ENCODE data around the gene KDM2A.

KDM2A gene

GRCh38 chr11:67261640-67261945, 142.5 kb downstream of the KDM2A start:
- Histone ChIP-seq H3K4me3 (peak overlapping the region in 1 of 10 experiments; percentile 51; a peak in 1 of 20 replicates), H3K27me3 (peaks cover 0 to 28% (median 24%) of the 10 kb centered on the region in 11 experiments; a peak in 19 of 22 replicates), H3K9me3 (replicated peaks in 1 of 11) (no peaks in the 10 kb centered on the region), H4K20me1 (peaks cover 0 to 25% (median 19%) of the 10 kb centered on the region in 11 experiments; a peak in 15 of 22 replicates), H3K27ac (peak overlapping the region in 1 of 11 experiments; percentile 11; a peak in 1 of 22 replicates), H3K36me3 (peaks cover 6 to 25% (median 21%) of the 10 kb centered on the region in 11 experiments; a peak in 21 of 22 replicates), H3K4me1 (peaks cover 55 to 79% (median 63%) of the 10 kb centered on the region in 10 experiments), H3K4me2 (peak overlapping the region; percentile 64 to 97 (median 86)), H3K9ac (peak overlapping the region in 4 of 11 experiments; percentile 15 to 47 (median 37); a peak in 5 of 22 replicates)
- TF ChIP-seq Cebpa-rat (IDR thresholded peaks at IDR 0.05) = no peak

- peak overlapping the region in 6 of 11 experiments; percentile 15 to 64 (median 56); a peak in 8 of 22 replicates for H3K9ac ChIP-seq
- H3K36me3 ChIP-seq = peaks cover 6 to 24% (median 18%) of the 10 kb centered on the region in 11 experiments; a peak in 21 of 22 replicates
- TF ChIP-seq Cebpa-rat (IDR thresholded peaks at IDR 0.05) = no peak
- H3K4me3 ChIP-seq = 0 out of 20 replicates have a peak overlapping the region, but pooled peaks of 1 of the 10 experiments have one; percentile 51
- H3K9me3 ChIP-seq (replicated peaks in 1 of 11) = no peaks in the 10 kb centered on the region
- H4K20me1 ChIP-seq = peaks cover 0 to 20% (median 14%) of the 10 kb centered on the region in 11 experiments; a peak in 14 of 22 replicates
- peaks cover 50 to 74% (median 58%) of the 10 kb centered on the region in 10 experiments for H3K4me1 ChIP-seq
- H3K4me2 ChIP-seq = peak overlapping the region; percentile 64 to 97 (median 86)
- H3K27me3 ChIP-seq = peaks cover 0 to 28% (median 24%) of the 10 kb centered on the region in 11 experiments; a peak in 19 of 22 replicates
- peak overlapping the region in 5 of 11 experiments; percentile 68 to 78 (median 76); a peak in 9 of 22 replicates for H3K27ac ChIP-seq
Observed at GRCh38 chr11:67261946-67262681, 143.1 kb downstream of the KDM2A start.

DNA sequence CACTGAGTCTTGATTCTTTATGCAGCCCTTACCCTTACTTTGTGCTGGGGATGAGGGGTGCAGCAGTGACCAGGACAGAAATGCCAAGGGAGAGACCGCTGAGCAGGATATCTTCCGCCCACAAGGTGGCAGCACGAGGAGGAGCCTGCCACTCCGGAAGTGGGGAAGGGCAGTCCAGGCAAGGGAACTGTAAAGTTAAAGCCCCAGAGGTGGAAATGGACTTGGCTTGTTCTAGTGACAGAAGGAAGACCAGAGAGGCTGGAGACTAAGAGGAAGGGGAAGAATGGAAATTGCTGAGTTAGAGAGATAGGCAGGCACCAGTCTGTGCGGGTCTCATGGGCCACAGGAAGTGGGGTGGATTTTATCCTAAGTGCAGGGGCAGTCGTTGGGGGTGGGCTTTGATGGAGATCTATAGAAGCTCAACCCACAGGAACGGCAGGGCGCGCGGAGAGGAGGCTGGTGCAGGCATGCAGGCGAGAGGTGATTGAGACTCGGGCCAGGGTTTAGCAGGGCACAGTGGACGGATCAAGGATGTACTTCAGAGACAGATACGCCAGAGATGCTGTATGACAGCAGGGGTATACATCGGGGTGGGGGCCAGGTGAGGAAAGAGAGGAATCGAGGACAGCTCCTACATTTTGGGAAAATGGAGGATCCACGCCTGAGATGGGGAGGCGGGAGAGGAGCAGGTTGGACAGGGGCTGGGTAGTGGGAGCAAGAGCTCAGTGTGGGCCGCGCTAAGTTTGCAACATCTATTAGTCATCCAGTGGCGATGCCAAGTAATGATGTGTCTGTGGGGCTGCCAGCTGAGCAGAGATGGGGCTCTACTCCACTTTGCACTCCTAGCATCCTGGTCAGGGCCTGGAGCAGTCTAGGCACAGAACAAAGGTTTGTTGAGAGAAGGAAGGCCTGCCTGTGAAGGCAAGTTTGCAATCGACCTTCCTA, 143.9 kb downstream of the KDM2A start:
- peak overlapping the region; percentile 31 to 66 (median 57) for H3K9ac ChIP-seq
- peak overlapping the region in 7 of 10 experiments; percentile 5 to 49 (median 27); a peak in 10 of 20 replicates for H3K4me3 ChIP-seq
- H4K20me1 ChIP-seq = peaks cover 0 to 13% (median 8%) of the 10 kb centered on the region in 11 experiments; a peak in 9 of 22 replicates
- H3K27ac ChIP-seq = peak overlapping the region; percentile 53 to 78 (median 69)
- no peak for TF ChIP-seq Cebpa-rat (IDR thresholded peaks at IDR 0.05)
- peaks cover 0 to 28% (median 24%) of the 10 kb centered on the region in 11 experiments; a peak in 19 of 22 replicates for H3K27me3 ChIP-seq
- no peaks in the 10 kb centered on the region for H3K9me3 ChIP-seq (replicated peaks in 1 of 11)
- H3K4me1 ChIP-seq = peaks cover 44 to 65% (median 54%) of the 10 kb centered on the region in 10 experiments
- peaks cover 14 to 24% (median 22%) of the 10 kb centered on the region in 11 experiments for H3K36me3 ChIP-seq
- peak overlapping the region; percentile 64 to 97 (median 86) for H3K4me2 ChIP-seq

DNA sequence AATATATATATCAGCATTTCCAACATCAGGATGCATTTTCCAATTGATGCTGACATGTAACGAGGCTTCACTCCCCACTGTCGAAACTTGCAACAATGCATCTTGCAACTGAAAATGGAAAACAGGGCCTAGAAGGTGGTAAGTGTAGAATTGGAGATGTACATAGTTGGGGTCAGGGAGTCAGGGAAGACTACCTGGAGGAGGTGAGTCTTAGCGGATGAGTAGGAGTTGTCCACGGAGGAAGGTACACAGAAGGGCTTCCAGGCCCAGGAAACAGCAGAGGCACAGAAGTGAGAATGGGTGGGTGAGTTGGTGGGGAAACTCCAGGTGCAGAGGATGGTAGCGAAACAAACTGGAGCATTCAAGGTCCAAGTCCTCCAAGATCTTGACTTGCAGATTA, 145.2 kb downstream of the KDM2A start:
- peaks cover 18 to 26% (median 25%) of the 10 kb centered on the region in 11 experiments for H3K36me3 ChIP-seq
- TF ChIP-seq Cebpa-rat (IDR thresholded peaks at IDR 0.05) = no peak
- peak overlapping the region in 6 of 11 experiments; percentile 19 to 76 (median 65); a peak in 6 of 22 replicates for H3K27ac ChIP-seq
- no peak overlapping the region for H3K4me3 ChIP-seq
- H3K9ac ChIP-seq = peak overlapping the region in 6 of 11 experiments; percentile 3 to 100 (median 18); a peak in 6 of 22 replicates
- peaks cover 0 to 28% (median 24%) of the 10 kb centered on the region in 11 experiments; a peak in 19 of 22 replicates for H3K27me3 ChIP-seq
- peaks cover 0 to 13% (median 7%) of the 10 kb centered on the region in 11 experiments; a peak in 9 of 22 replicates for H4K20me1 ChIP-seq
- peak overlapping the region; percentile 13 to 97 (median 86); a peak in 19 of 22 replicates for H3K4me2 ChIP-seq
- peaks cover 53 to 66% (median 60%) of the 10 kb centered on the region in 10 experiments for H3K4me1 ChIP-seq
- H3K9me3 ChIP-seq (replicated peaks in 1 of 11) = no peaks in the 10 kb centered on the region

GRCh38 chr11:67264877-67265632, 146.0 kb downstream of the KDM2A start:
- no peak for TF ChIP-seq Cebpa-rat (IDR thresholded peaks at IDR 0.05)
- Histone ChIP-seq H3K36me3 (peaks cover 26 to 34% (median 33%) of the 10 kb centered on the region in 11 experiments), H3K4me2 (peak overlapping the region; percentile 69 to 100 (median 86)), H3K4me3 (no peak overlapping the region; a peak in 1 of 20 replicates), H3K27me3 (peaks cover 0 to 23% (median 21%) of the 10 kb centered on the region in 11 experiments; a peak in 19 of 22 replicates), H4K20me1 (peaks cover 0 to 17% (median 10%) of the 10 kb centered on the region in 11 experiments; a peak in 10 of 22 replicates), H3K9ac (peak overlapping the region in 7 of 11 experiments; percentile 93 to 100 (median 99); a peak in 9 of 22 replicates), H3K27ac (peak overlapping the region in 10 of 11 experiments; percentile 19 to 100 (median 99); a peak in 14 of 22 replicates), H3K4me1 (peaks cover 61 to 74% (median 68%) of the 10 kb centered on the region in 10 experiments), H3K9me3 (replicated peaks in 1 of 11) (no peaks in the 10 kb centered on the region)

- peaks cover 0 to 16% (median 14%) of the 10 kb centered on the region in 11 experiments; a peak in 19 of 22 replicates for H3K27me3 ChIP-seq
- TF ChIP-seq Cebpa-rat (IDR thresholded peaks at IDR 0.05) = no peak
- peaks cover 67 to 81% (median 74%) of the 10 kb centered on the region in 10 experiments for H3K4me1 ChIP-seq
- peaks cover 33 to 41% (median 39%) of the 10 kb centered on the region in 11 experiments for H3K36me3 ChIP-seq
- H3K27ac ChIP-seq = peak overlapping the region; percentile 92 to 100 (median 99)
- H4K20me1 ChIP-seq = peaks cover 0 to 25% (median 18%) of the 10 kb centered on the region in 11 experiments; a peak in 12 of 22 replicates
- no peaks in the 10 kb centered on the region for H3K9me3 ChIP-seq (replicated peaks in 1 of 11)
- H3K4me3 ChIP-seq = peak overlapping the region; percentile 87 to 100 (median 99)
- H3K4me2 ChIP-seq = peak overlapping the region; percentile 69 to 100 (median 86)
- H3K9ac ChIP-seq = peak overlapping the region; percentile 93 to 100 (median 99)
Observed at GRCh38 chr11:67265633-67266448, 146.8 kb downstream of the KDM2A start.

Measured in BLaER1 treated with 17β-estradiol and CSF1 and Interleukin-3, amounts not matched to agents 10 nM and 100 nM (cell line).